K562 (cell line): ENCODE results near the gene NKAIN1. TPM values are rescaled to one million over a fixed set of nuclear protein-coding genes. Genes with fewer than 3 reads are reported as not detected.

Experiments
- CBFA2T3 ChIP-seq: fragments of 450-650 bp; IDR thresholded peaks from 2 replicates; pipeline ENCODE4 v1.6.1; 2017
- CBX3 ChIP-seq, 2 experiments: IDR thresholded peaks; 1 replicate in 1 of 2; 2 replicates in 1 of 2; pipeline ENCODE4 v1.6.1; 2012; ENCODE audit warnings: inconsistent platforms in 2 of 2, low read length in 2 of 2, borderline replicate concordance in 1 of 2, control low read depth in 1 of 2
- CBX8 ChIP-seq: fragments of 200-600 bp; sonication (generic); IDR thresholded peaks from 2 replicates; pipeline ENCODE4 v1.6.1; 2012; ENCODE audit warnings: borderline replicate concordance, mixed run types, low read depth, mild to moderate bottlenecking, moderate library complexity, mixed read lengths, low read length, control low read depth, inconsistent platforms; ENCODE audit not compliant: poor library complexity, severe bottlenecking; ENCODE audit errors: extremely low read depth
- CHD2 ChIP-seq: IDR thresholded peaks from 2 replicates; pipeline ENCODE4 v1.6.1; 2011; ENCODE audit warnings: low read depth, low read length
- COPS2 ChIP-seq: fragments of 450-650 bp; conservative IDR thresholded peaks from 2 replicates; pipeline ENCODE4 v1.6.1; 2016; ENCODE audit warnings: mild to moderate bottlenecking, moderate library complexity
- FOSL1 ChIP-seq: fragments of 200-800 bp; sonication (Bioruptor generic); conservative IDR thresholded peaks from 2 replicates; pipeline ENCODE4 v1.6.1; 2016; ENCODE audit warnings: missing genetic modification characterization, missing compliant biosample characterization
- FOXP1 ChIP-seq: sonication (generic); formaldehyde crosslinking; IDR thresholded peaks from 2 replicates; pipeline ENCODE4 v1.8.0; 2022; ENCODE audit warnings: mild to moderate bottlenecking, missing genetic modification reagents
- PML ChIP-seq: IDR thresholded peaks from 2 replicates; pipeline ENCODE4 v1.6.1; 2012; ENCODE audit warnings: low read length, inconsistent platforms
- SRF ChIP-seq, 2 experiments: fragments of 250-450, 450-650 bp in 1 of 2; sonication (Bioruptor Pico) in 1 of 2; sonication (generic) in 1 of 2; formaldehyde crosslinking; IDR thresholded peaks; 2 replicates each; pipeline versions ENCODE4 v1.5.0 to v1.5.1; 2020 to 2022; ENCODE audit warnings: mild to moderate bottlenecking in 1 of 2, missing genetic modification reagents in 1 of 2
- ZKSCAN3 ChIP-seq: fragments of 250-450 bp; sonication (Bioruptor Pico); IDR thresholded peaks from 2 replicates; pipeline ENCODE4 v1.4.0; 2020
- ZNF121 ChIP-seq: sonication (generic); formaldehyde crosslinking; conservative IDR thresholded peaks from 2 replicates; pipeline ENCODE4 v1.8.0; 2022; ENCODE audit warnings: missing genetic modification reagents
- ZNF184 ChIP-seq: sonication (generic); formaldehyde crosslinking; IDR thresholded peaks from 2 replicates; pipeline ENCODE4 v1.5.0; 2020; ENCODE audit warnings: missing genetic modification reagents
- ZNF398 ChIP-seq: fragments of 250-450 bp; sonication (Bioruptor Pico); IDR thresholded peaks from 2 replicates; pipeline ENCODE4 v1.8.0; 2021; ENCODE audit warnings: moderate library complexity, mild to moderate bottlenecking, inconsistent platforms
- ZNF512 ChIP-seq: IDR thresholded peaks from 2 replicates; pipeline ENCODE4 v1.6.1; 2016; ENCODE audit warnings: missing genetic modification characterization, missing compliant biosample characterization
- polyA plus RNA-seq, 8 experiments: library from polyadenylated mRNA; depleted of rRNA in 4 of 8; stranded (reverse) in 5 of 8; unstranded in 3 of 8; fragments of >200 nt; fragmentation: Nextera tagmentation in 2 of 8; fragmentation: Illumina TruSeq in 1 of 8; extraction: Ambion mirVana in 2 of 8; extraction: Trizol in 1 of 8; gene quantifications; 2 replicates each; pipeline versions ENCODE4 v1.2.1 to v1.2.3, GENCODE V29; 2011 to 2014; ENCODE audit warnings: inconsistent platforms in 1 of 8, missing spikeins in 1 of 8
- total RNA-seq, 7 experiments: library from RNA; depleted of rRNA in 6 of 7; stranded (reverse); fragments of >200 nt in 6 of 7; fragmentation: Illumina TruSeq in 2 of 7; extraction: Trizol in 2 of 7; gene quantifications; 2 replicates each; pipeline versions ENCODE4 v1.2.1 to v1.2.3, GENCODE V29; 2011 to 2021; ENCODE audit warnings: low replicate concordance in 1 of 7
- TF ChIP-seq, protein P1 (sequence below), 3 experiments: IDR thresholded peaks in 2 of 3; conservative IDR thresholded peaks in 1 of 3; 2 replicates each; pipeline ENCODE4 v1.5.1; 2011 to 2012; ENCODE audit warnings: low read length in 3 of 3, mild to moderate bottlenecking in 3 of 3, control low read depth in 2 of 3, improper control_type of control experiment in 1 of 3, inconsistent platforms in 1 of 3, low read depth in 1 of 3, mixed read lengths in 1 of 3, moderate library complexity in 1 of 3; ENCODE audit not compliant: insufficient read depth in 2 of 3
- TF ChIP-seq, protein P2 (sequence below): fragments of 250-450 bp; sonication (Bioruptor Pico); IDR thresholded peaks from 2 replicates; pipeline ENCODE4 v1.4.0; 2020; ENCODE audit warnings: mild to moderate bottlenecking
- TF ChIP-seq, protein P3 (sequence below): fragments of 450-650 bp; formaldehyde crosslinking; IDR thresholded peaks from 2 replicates; pipeline ENCODE4 v1.4.0; 2022; ENCODE audit warnings: missing genetic modification characterization

Gene NKAIN1
- total and polyA plus RNA-seq, 9 of the 15 experiments (the other 6 are each of a cell fraction or from before 2014, with no cell fraction given): 0.03 to 0.22 (median 0.04) TPM; not detected in 3

DNA sequence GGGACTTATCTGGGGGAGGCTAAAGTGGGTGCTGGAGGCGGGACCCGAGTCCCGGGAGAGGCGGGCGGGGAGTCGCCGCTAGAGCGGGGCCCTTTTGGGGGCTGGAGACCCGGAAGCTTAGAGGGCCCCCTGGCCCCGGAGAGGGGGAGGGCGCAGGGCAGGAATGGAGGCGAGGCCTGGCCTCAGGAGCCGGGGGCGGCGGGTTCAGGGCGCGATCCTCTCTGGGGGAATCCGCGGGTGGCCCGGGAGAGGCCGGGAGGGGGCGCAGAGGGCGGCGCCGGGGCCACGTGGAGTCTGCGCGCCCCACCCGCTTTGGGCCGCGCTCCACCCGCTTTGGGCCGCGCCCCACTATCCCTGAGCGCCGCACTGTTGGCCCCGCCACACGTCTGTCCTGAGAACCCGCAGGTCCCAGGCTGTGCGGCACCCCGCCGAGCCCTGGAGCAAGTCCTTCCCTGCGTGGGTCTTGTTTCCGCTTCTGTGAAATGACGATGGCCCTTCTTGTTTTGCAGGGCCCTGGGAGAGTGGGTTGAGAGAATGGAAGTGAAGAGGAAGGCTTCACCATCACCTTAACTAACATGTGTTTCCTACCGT lies 84.4 kb downstream of the NKAIN1 start (continued):
- TF ChIP-seq, protein P1, sequence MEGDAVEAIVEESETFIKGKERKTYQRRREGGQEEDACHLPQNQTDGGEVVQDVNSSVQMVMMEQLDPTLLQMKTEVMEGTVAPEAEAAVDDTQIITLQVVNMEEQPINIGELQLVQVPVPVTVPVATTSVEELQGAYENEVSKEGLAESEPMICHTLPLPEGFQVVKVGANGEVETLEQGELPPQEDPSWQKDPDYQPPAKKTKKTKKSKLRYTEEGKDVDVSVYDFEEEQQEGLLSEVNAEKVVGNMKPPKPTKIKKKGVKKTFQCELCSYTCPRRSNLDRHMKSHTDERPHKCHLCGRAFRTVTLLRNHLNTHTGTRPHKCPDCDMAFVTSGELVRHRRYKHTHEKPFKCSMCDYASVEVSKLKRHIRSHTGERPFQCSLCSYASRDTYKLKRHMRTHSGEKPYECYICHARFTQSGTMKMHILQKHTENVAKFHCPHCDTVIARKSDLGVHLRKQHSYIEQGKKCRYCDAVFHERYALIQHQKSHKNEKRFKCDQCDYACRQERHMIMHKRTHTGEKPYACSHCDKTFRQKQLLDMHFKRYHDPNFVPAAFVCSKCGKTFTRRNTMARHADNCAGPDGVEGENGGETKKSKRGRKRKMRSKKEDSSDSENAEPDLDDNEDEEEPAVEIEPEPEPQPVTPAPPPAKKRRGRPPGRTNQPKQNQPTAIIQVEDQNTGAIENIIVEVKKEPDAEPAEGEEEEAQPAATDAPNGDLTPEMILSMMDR (IDR thresholded peaks at IDR 0.05 in 2 of 3, conservative IDR thresholded peaks at IDR 0.05 in 1 of 3; ENCODE audit: insufficient read depth in 2 of 3, low read depth in 1 of 3, low read length in 3 of 3): peak; percentile 45 to 63 (median 45); a peak in 4 of 6 replicates
- TF ChIP-seq CBX8: no peak
- no peak for TF ChIP-seq CBFA2T3
- no peak for TF ChIP-seq ZNF512
- TF ChIP-seq FOSL1 (tag): no peak
- no peak for TF ChIP-seq SRF (CRISPR knock-in tag; IDR thresholded peaks at IDR 0.05)
- no peak for TF ChIP-seq CBX3 (IDR thresholded peaks at IDR 0.05; ENCODE audit: borderline replicate concordance in 1 of 2, low read length in 2 of 2)
- TF ChIP-seq, protein P2, sequence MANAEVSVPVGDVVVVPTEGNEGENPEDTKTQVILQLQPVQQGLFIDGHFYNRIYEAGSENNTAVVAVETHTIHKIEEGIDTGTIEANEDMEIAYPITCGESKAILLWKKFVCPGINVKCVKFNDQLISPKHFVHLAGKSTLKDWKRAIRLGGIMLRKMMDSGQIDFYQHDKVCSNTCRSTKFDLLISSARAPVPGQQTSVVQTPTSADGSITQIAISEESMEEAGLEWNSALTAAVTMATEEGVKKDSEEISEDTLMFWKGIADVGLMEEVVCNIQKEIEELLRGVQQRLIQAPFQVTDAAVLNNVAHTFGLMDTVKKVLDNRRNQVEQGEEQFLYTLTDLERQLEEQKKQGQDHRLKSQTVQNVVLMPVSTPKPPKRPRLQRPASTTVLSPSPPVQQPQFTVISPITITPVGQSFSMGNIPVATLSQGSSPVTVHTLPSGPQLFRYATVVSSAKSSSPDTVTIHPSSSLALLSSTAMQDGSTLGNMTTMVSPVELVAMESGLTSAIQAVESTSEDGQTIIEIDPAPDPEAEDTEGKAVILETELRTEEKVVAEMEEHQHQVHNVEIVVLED (CRISPR knock-in tag): peak; percentile 43
- TF ChIP-seq ZNF184: no peak
- TF ChIP-seq COPS2: no peak
- no peak for TF ChIP-seq CHD2
- TF ChIP-seq, protein P3, sequence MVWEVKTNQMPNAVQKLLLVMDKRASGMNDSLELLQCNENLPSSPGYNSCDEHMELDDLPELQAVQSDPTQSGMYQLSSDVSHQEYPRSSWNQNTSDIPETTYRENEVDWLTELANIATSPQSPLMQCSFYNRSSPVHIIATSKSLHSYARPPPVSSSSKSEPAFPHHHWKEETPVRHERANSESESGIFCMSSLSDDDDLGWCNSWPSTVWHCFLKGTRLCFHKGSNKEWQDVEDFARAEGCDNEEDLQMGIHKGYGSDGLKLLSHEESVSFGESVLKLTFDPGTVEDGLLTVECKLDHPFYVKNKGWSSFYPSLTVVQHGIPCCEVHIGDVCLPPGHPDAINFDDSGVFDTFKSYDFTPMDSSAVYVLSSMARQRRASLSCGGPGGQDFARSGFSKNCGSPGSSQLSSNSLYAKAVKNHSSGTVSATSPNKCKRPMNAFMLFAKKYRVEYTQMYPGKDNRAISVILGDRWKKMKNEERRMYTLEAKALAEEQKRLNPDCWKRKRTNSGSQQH (CRISPR knock-in tag): peak; percentile 68; the same call in 1 of the 2 replicates
- no peak for TF ChIP-seq ZKSCAN3 (CRISPR knock-in tag)
- no peak for TF ChIP-seq FOXP1 (CRISPR knock-in tag)
- no peak for TF ChIP-seq PML
- no peak for TF ChIP-seq ZNF398 (CRISPR knock-in tag)
- no peak for TF ChIP-seq ZNF121 (CRISPR knock-in tag)
